HepG2 (cell line): ENCODE data around the gene YIF1A. TPM values are rescaled to one million over a fixed set of nuclear protein-coding genes. Genes with fewer than 3 reads are reported as not detected.

Source experiments
- GABPB1 ChIP-seq: IDR thresholded peaks from 2 replicates; pipeline ENCODE4 v1.6.1; 2016; ENCODE audit warnings: mild to moderate bottlenecking, missing genetic modification reagents, moderate library complexity, missing compliant biosample characterization
- HINFP ChIP-seq: sonication (generic); formaldehyde crosslinking; IDR thresholded peaks from 2 replicates; pipeline ENCODE4 v1.4.0; 2020; ENCODE audit warnings: low read depth, mild to moderate bottlenecking, missing genetic modification reagents
- JUN ChIP-seq: sonication (generic); formaldehyde crosslinking; IDR thresholded peaks from 2 replicates; pipeline ENCODE4 v1.4.0; 2020; ENCODE audit warnings: mild to moderate bottlenecking, missing genetic modification reagents
- KIAA2018 ChIP-seq: sonication (generic); formaldehyde crosslinking; IDR thresholded peaks from 2 replicates; pipeline ENCODE4 v1.5.0; 2020; ENCODE audit warnings: mild to moderate bottlenecking, missing genetic modification reagents, borderline replicate concordance
- ZMYM4 ChIP-seq: sonication (generic); formaldehyde crosslinking; IDR thresholded peaks from 2 replicates; pipeline ENCODE4 v1.8.1; 2023; ENCODE audit warnings: mild to moderate bottlenecking, missing genetic modification reagents
- ZNF33A ChIP-seq: sonication (generic); formaldehyde crosslinking; IDR thresholded peaks from 2 replicates; pipeline ENCODE4 v1.5.1; 2020; ENCODE audit warnings: missing genetic modification reagents, mild to moderate bottlenecking, moderate library complexity, borderline replicate concordance
- ZNF614 ChIP-seq: IDR thresholded peaks from 2 replicates; pipeline ENCODE4 v1.6.1; 2018; ENCODE audit warnings: missing biosample characterization, missing genetic modification reagents, inconsistent platforms, borderline replicate concordance
- polyA plus RNA-seq, 8 experiments: library from polyadenylated mRNA; depleted of rRNA in 3 of 8; stranded (reverse) in 7 of 8; unstranded in 1 of 8; fragments of >200 nt; fragmentation: Illumina TruSeq in 4 of 8; extraction: Trizol in 4 of 8; gene quantifications; 2 replicates each; pipeline versions ENCODE4 v1.2.1 to v1.2.3, GENCODE V29; 2011 to 2016; ENCODE audit warnings: low read depth in 4 of 8, missing spikeins in 1 of 8, mixed read lengths in 1 of 8; ENCODE audit not compliant: insufficient read depth in 1 of 8
- total RNA-seq, 5 experiments: library from RNA; depleted of rRNA; stranded (reverse); fragments of >200 nt; fragmentation: Illumina TruSeq; extraction: Trizol; gene quantifications; 2 replicates each; pipeline ENCODE4 v1.2.3, GENCODE V29; 2016; ENCODE audit warnings: low read depth in 1 of 5

Gene YIF1A
- total and polyA plus RNA-seq, 2 of the 13 experiments (the other 11 are each of a cell fraction or from before 2014, with no cell fraction given) = 133 to 145 TPM

- no peak for TF ChIP-seq JUN
- TF ChIP-seq GABPB1 (CRISPR knock-in tag) = no peak
- no peak for TF ChIP-seq KIAA2018 (CRISPR knock-in tag)
- TF ChIP-seq ZMYM4 (CRISPR knock-in tag) = no peak
- no peak for TF ChIP-seq ZNF33A (CRISPR knock-in tag)
- TF ChIP-seq HINFP (CRISPR knock-in tag) = no peak
- TF ChIP-seq ZNF614 = no peak
These were observed 1.6 kb downstream of the YIF1A start (continued) for GRCh38 chr11:66287211-66287888.
